C4-2B (cell line): ENCODE results near the gene SACM1L.

Experiments used
- CTCF ChIP-seq: fragments of 450-650 bp; conservative IDR thresholded peaks from 2 replicates; pipeline ENCODE4 v1.5.1; 2017; ENCODE audit warnings: mild to moderate bottlenecking
- ZFX ChIP-seq: fragments of 450-650 bp; IDR thresholded peaks from 2 replicates; pipeline ENCODE4 v1.6.1; 2017

- TF ChIP-seq CTCF (no peak), ZFX (no peak)
Observed at GRCh38 chr3:45677033-45677446, 12.2 kb upstream of the SACM1L start.
